Measurements from ENCODE around the gene ZP1.
"Not testable (repeated sequence)": the region's sequence is repeated elsewhere in the genome, so short reads cannot be mapped to it uniquely, and the experiment has no call there.

The ZP1 gene

GRCh38 chr11:60866911-60867870 is at the start of gene ZP1:
Gene ZP1 (plus strand): TSS chr11:60867542. CDS start chr11:60867562, 20 bp downstream.
- DNase-seq = peak in 6 of 42 donors; percentile 2 to 31 (median 8)
- intact Hi-C loops (cut with DNase I) = no loop called here

DNA sequence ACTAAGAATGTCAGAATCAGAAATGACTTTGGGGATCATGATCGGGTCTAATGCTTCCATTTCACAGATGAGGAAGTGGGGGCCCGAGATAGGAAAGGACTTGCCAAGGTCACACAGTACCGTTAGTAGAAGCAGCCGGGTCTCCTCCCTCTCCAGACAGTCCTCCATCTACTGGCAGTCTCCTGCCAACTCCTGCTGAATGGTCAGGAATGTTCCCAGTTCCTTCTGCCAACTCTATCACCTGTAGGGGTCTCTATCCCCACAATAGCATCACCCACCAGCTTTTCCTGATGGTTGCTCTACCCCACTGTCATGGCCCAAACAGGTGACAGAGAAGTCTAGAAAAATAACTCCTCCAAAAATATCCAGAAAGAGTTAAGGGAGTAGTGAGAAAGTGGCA is 49.3 kb upstream of the ZP1 start:
- DNase-seq = no peak
- intact Hi-C loops (cut with DNase I) = no loop called here

DNA sequence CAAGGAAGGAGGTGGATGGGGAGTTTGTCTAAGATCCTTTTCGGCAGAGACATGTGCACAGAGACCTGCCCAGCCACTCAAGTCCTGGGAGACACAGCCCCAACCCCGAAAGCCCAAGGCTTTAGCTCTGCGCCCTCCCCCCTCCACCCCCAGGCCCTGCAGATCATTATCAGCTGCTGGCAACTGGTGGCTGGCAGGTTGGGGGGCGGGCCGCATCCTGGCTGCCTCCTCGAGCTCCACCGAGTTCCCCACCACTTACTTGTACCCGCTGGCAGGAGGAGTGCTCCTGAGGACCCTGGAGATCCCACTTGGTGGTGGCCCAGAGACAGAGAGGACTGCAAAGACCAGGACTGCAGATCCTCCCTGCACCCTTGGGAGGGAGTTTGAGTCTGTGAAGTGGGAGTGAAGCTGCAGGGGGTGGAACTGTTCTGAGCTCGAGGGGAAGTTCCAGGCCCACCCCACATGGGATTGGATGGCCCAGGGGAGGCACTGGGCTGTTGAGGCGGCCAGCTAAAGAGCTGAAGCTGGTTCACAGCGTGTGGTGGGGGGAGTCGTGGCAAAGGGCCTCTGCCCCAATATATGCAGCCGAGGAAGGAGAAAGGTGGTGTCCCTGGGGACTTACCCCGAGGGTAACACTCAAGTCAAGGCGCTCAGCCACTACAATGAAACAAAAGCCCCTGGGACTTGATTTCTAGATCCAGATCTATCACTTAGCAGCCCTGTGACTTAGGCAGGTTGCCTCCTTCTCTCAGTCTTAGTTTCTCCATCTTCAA is 45.3 kb upstream of the ZP1 start:
- no peak for DNase-seq
- intact Hi-C loops (cut with DNase I) = no loop called here

DNA sequence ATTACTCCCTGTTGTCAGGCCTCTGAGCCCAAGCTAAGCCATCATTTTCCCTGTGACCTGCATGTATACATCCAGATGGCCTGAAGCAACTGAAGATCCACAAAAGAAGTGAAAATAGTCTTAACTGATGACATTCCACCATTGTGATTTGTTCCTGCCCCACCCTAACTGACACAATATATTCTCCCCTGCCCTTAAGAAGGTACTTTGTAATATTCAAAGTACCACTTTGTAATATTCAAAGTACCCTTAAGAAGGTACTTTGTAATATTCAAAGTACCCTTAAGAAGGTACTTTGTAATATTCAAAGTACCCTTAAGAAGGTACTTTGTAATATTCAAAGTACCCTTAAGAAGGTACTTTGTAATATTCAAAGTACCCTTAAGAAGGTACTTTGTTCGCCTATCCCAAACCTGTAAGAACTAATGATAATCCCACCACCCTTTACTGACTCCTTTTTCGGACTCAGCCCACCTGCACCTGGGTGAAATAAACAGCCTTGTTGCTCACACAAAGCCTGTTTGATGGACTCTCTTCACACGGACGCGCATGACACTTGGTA is 43.5 kb upstream of the ZP1 start:
- DNase-seq; intact Hi-C loops (cut with DNase I): not testable (repeated sequence)

DNA sequence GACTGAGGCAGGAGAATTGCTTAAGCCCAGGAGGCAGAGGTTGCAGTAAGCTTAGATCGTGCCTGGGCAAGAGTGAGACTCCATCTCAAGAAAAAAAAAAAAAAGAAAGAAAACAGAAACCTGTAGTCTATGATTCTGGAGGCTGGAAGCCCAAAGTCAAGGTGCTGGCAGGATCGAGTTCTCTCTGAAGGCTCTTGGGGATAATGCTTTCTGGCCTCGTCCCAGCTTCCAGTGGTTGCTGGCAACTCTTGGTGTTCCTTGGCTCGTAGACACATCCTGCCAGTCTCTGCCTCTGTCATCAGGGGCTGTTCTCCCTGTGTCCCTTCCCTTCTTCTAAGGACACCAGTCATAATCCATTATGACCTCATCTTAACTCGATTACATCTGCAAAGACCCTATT is 42.2 kb upstream of the ZP1 start:
- DNase-seq = no peak
- intact Hi-C loops (cut with DNase I) = no loop called here

DNA sequence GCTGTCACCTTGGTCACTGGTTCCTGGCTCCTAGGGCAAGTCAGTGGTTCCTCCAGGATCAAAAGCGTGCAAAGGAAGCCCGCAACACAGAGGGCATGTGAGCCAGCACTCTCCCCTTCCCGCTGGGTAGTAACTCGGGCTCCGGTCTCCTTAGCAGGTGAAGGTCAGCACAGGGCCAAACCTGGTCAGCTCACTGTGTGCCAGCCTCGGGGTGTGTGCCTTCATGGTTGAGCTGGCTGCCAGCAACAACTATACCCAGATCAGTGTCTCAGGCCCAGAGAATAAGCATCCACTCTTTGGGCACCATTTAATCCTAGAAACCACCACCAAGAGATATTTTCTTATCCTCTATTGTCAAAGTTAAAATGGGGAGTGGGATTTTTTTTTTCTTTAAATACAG is 41.6 kb upstream of the ZP1 start:
- DNase-seq = no peak
- intact Hi-C loops (cut with DNase I) = no loop called here

DNA sequence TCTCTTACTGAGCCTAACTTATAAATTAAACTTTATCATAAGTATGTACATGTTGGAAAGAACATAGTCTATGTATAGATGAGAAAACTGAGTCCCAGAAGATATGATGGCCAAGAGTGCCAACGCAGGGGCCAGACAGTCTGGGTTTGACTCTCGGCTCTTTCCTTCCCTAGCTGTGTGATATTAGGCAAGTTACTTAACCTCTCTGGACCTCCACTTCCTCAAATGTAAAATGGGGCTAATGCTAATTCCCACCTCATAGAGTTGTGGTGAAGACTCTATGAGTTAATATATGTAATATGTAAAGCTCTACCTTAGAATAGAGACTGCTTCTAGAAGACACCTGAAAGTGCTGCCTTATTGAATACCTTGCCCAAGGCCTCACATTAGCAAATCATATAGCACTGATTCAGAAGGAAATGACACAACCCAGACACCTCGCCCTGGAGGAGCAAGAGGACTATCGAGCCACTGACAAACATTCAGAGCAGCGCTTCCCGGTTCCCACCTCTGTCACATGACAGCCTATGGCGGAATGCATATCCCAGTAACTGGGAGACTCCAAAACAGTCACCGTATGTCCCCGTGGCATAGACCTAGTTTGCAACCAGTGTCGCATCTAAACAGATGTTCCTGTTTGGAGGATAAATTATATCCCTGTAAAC is 36.7 kb upstream of the ZP1 start:
- intact Hi-C loops (cut with DNase I) = loop anchor here (5.0 to 10.0 kb wide), 2 partner anchors 72 to 354 kb away; no protein-coding TSS in a partner anchor
- DNase-seq = peak in 2 of 42 donors; percentile 11 to 30

GRCh38 chr11:60831143-60831500 is 36.2 kb upstream of the ZP1 start:
- intact Hi-C loops (cut with DNase I) = loop anchor here (5.0 to 10.0 kb wide), 2 partner anchors 71 to 354 kb away; no protein-coding TSS in a partner anchor
- peak; percentile 67 to 95 (median 88) for DNase-seq

DNA sequence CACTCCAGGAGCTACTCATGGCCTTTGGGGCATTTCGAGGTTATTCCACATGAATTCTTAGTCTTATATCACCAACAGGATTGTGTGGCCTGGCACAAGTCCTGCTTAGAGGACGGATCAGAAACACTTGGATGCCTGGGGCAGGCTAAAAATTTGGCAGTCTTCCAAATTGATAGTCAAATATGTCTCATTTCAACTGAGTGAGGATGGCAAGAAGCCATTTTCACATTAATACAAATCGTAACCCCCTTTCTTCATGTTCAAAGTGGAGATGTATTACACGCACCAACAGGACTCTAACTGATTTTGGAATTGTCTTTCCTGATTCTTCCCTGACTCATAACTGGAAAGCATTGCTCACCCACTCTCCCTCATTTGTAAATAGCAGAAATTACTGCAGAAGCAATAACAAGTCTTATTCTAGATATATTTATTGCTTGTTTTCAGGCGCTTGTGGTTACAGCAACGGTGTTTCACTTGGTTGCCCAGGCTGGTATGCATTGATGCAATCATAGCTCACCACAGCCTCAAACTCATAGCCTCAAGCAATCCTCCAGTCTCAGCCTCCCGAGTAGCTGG is 35.8 kb upstream of the ZP1 start:
- intact Hi-C loops (cut with DNase I) = loop anchor here (5.0 to 10.0 kb wide), 2 partner anchors 71 to 353 kb away; no protein-coding TSS in a partner anchor
- DNase-seq = no peak

GRCh38 chr11:60834742-60835533 is 32.4 kb upstream of the ZP1 start:
- intact Hi-C loops (cut with DNase I) = loop anchor here (5.0 to 10.0 kb wide), 2 partner anchors 67 to 350 kb away; no protein-coding TSS in a partner anchor
- DNase-seq = no peak

DNA sequence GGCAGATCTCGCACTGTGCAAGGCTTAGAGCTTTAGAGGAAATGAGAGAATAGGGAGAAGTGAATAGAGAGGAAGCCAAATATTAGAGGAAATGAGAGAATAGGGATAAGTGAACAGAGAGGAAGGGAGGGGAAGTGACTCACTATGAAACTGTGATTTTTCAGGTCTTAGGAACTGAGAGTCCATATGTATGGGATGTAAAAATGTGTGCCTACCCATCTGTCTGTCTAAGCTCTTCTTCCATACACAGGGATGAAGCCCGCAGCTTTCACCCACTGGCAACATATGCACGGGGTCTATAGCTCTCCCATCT is 31.9 kb upstream of the ZP1 start:
- intact Hi-C loops (cut with DNase I) = loop anchor here (10.0 kb wide), 1 partner anchor 349 kb away; no protein-coding TSS in a partner anchor
- no peak for DNase-seq

DNA sequence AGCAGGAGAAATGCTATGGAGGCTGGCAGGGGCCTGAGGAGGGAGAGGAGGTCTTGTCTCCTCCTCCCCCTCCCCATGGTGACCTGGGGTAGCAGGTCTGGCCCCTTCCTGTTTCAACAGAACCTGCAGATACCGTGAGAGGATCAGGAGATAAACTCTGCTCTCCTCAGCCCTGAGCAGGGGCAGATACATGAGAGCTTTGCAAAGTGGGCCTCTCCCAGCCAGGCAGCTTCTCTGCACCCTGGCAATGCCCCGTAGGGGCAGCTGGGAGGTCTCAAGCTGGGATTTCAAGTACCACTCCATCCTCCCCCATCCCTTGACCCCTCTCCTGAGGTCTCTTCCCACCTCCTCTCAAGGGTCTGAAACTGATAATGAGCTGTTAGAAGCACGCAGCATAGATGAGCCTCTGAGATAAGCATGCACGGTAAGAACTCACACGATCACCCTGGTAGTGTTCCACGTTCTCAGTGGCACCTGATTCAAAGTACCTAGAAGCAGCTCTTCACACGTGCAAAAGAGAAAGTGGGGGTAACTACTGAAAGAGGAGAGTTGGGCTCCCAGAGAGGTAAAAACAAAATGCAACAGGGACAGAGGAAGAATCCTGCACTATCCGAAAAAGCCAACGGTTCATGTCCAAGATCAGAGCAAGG is 30.4 kb upstream of the ZP1 start:
- intact Hi-C loops (cut with DNase I) = loop anchor here (10.0 kb wide), 1 partner anchor 348 kb away; no protein-coding TSS in a partner anchor
- DNase-seq = no peak

DNA sequence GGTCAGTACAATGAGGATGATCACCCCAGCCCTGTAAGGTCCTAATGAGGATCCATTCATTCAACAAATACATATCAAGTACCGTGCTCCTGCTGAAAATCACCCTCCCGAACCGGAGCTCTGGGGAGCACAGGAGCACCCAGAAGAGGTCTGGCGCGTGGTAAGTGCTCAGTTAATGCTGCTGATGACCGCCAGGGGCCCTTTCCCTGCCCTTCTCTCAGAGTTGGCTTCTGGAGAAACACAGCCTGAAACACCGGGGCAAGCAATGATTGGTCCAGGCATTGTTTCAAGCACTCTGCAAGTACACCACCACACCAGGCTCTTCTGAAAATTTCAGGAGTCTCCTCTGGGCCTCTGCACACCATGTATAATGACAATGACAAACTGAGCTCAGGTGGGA is 29.2 kb upstream of the ZP1 start:
- intact Hi-C loops (cut with DNase I) = loop anchor here (10.0 kb wide), 1 partner anchor 347 kb away; no protein-coding TSS in a partner anchor
- no peak for DNase-seq

DNA sequence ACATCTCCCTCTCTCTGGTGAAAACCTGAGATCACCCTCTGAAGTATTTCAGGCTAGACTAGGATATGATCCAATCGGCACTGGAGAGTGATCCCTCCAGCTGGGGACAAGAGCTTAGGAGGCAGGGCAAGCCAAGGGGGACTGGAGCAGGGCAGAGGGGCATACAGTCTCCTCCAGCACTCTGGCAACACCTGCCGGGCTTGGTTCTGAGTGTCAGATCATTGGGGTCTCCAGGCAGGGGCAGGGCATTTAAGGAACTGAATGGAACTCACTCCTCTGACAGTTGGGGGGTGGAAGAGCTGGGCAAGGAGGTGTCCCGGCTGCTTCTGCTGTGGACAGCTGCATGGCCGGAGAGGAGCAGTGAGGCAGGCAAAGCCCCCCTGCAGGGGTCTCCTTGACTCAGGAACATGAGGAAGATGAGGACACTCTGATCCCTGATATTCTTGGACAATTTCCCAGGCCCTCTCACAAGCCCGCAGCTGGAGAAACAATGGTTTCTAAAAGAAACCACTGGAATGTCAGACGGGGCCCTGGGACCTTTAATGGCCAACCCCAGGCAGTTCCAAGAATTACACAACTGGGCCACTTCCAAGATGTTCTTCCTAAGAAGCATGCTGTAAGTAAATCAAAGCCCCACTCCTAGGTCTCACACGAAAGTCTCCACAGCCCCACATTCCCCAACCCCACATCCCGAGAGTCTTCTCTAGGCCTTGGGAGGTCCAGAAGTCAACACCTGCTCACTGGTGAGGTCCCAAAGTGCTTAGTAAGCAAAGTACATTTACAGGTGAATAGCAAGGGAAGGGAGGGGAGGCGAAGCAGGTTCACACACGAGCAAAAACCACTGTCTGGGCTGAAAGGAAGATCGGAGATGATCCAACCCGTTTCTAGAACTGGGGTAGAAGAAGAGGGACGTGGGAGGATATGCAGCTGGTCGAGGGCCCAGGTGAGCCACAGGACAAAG is 26.6 kb upstream of the ZP1 start:
- intact Hi-C loops (cut with DNase I) = loop anchor here (5.0 to 10.0 kb wide), 2 partner anchors 67 to 314 kb away; partner anchors contain the start of gene PRPF19
- DNase-seq = no peak

- intact Hi-C loops (cut with DNase I) = loop anchor here (5.0 to 10.0 kb wide), 2 partner anchors 65 to 313 kb away; partner anchors contain the start of gene PRPF19
- DNase-seq = peak; percentile 92 to 98 (median 96)
These were observed 25.3 kb upstream of the ZP1 start, which contains the start of gene CCDC86 for GRCh38 chr11:60841797-60842667. Gene CCDC86 (plus strand): TSS chr11:60842113. CDS start chr11:60842125, 12 bp downstream.
